MM.1S (cell line): Measurements from ENCODE around the gene NME3.

Experiments used
- DNase-seq: peaks from one replicate; pipeline ENCODE4 v3.0.0-alpha.2; 2015
- H2AFZ ChIP-seq: fragments of 300-600 bp; sonication (generic); 2 replicates; pipeline ENCODE4 v1.6.0; 2016; ENCODE audit warnings: antibody characterized with exemption, low read length
- H3F3A ChIP-seq: fragments of 300-600 bp; sonication (generic); 2 replicates; pipeline ENCODE4 v1.6.1; 2016; ENCODE audit warnings: mild to moderate bottlenecking, antibody characterized with exemption, low read length, moderate library complexity, mixed read lengths; ENCODE audit not compliant: insufficient read depth
- H3K27ac ChIP-seq: fragments of 300-600 bp; sonication (generic); 2 replicates; pipeline ENCODE4 v1.5.1; 2016; ENCODE audit warnings: mild to moderate bottlenecking, low read length
- H3K27me3 ChIP-seq: fragments of 300-600 bp; sonication (generic); replicated peaks from 2 replicates; pipeline ENCODE4 v1.6.0; 2016; ENCODE audit warnings: low read length; ENCODE audit not compliant: insufficient read depth
- H3K36me3 ChIP-seq: fragments of 300-600 bp; sonication (generic); replicated peaks from 2 replicates; pipeline ENCODE4 v1.6.1; 2016; ENCODE audit warnings: mild to moderate bottlenecking, low read length, mixed read lengths; ENCODE audit not compliant: insufficient read depth
- H3K4me1 ChIP-seq: fragments of 300-600 bp; sonication (generic); 2 replicates; pipeline ENCODE4 v1.6.1; 2016; ENCODE audit warnings: low read length, mixed read lengths
- H3K4me2 ChIP-seq: fragments of 300-600 bp; sonication (generic); 2 replicates; pipeline ENCODE4 v1.6.0; 2016; ENCODE audit warnings: low read depth, low read length
- H3K4me3 ChIP-seq: fragments of 300-600 bp; sonication (generic); 2 replicates; pipeline ENCODE4 v1.5.1; 2016; ENCODE audit warnings: low read length, mixed read lengths
- H3K79me2 ChIP-seq: fragments of 300-600 bp; sonication (generic); 2 replicates; pipeline ENCODE4 v1.6.1; 2016; ENCODE audit warnings: mixed run types, low read length, mixed read lengths
- H3K9ac ChIP-seq: fragments of 300-600 bp; sonication (generic); 2 replicates; pipeline ENCODE4 v1.6.1; 2016; ENCODE audit warnings: low read length, mixed read lengths
- H3K9me2 ChIP-seq: fragments of 300-600 bp; sonication (generic); replicated peaks from 2 replicates; pipeline ENCODE4 v1.6.1; 2016; ENCODE audit warnings: mild to moderate bottlenecking, low read length, mixed read lengths; ENCODE audit not compliant: insufficient read depth
- H3K9me3 ChIP-seq: fragments of 300-600 bp; sonication (generic); replicated peaks from 2 replicates; pipeline ENCODE4 v1.6.1; 2016; ENCODE audit warnings: mild to moderate bottlenecking, low read length, mixed read lengths; ENCODE audit not compliant: insufficient read depth
- H4K20me1 ChIP-seq: fragments of 300-600 bp; sonication (generic); 2 replicates; pipeline ENCODE4 v1.6.1; 2016; ENCODE audit warnings: mild to moderate bottlenecking, low read length, moderate library complexity, mixed read lengths; ENCODE audit not compliant: insufficient read depth
- CTCF ChIP-seq: fragments of 300-600 bp; sonication (generic); IDR thresholded peaks from 2 replicates; pipeline ENCODE4 v1.5.1; 2016; ENCODE audit warnings: antibody characterized with exemption, low read length, mixed read lengths
- EZH2 ChIP-seq: fragments of 300-600 bp; sonication (generic); optimal IDR thresholded peaks from 2 replicates; pipeline ENCODE3; 2017; ENCODE audit warnings: low read depth, mild to moderate bottlenecking, antibody characterized with exemption, low read length, mixed read lengths
- EZH2phosphoT487 ChIP-seq: fragments of 300-600 bp; sonication (generic); IDR thresholded peaks from 2 replicates; pipeline ENCODE4 v1.6.1; 2018; ENCODE audit warnings: antibody characterized with exemption, low read length

The NME3 gene

GRCh38 chr16:1767116-1767994 is 4.0 kb downstream of the NME3 start:
- Histone ChIP-seq H3K4me1 (no peaks in the 10 kb centered on the region), H3K4me3 (no peak overlapping the region), H3K27ac (no peak overlapping the region), H3K27me3 (no peaks in the 10 kb centered on the region), H3K4me2 (no peak overlapping the region), H3K9me3 (no peaks in the 10 kb centered on the region), H3K36me3 (no peaks in the 10 kb centered on the region), H4K20me1 (no peaks in the 10 kb centered on the region), H2AFZ (no peak overlapping the region), H3F3A (peaks cover 7% of the 10 kb centered on the region), H3K9ac (no peak overlapping the region), H3K79me2 (peaks cover 12% of the 10 kb centered on the region), H3K9me2 (no peaks in the 10 kb centered on the region)
- TF ChIP-seq EZH2phosphoT487 (no peak), CTCF (no peak), EZH2 (no peak)
- DNase-seq, result no peak

- no peaks in the 10 kb centered on the region for H3K9me3 ChIP-seq
- H2AFZ ChIP-seq, result no peak overlapping the region
- peaks cover under 1% of the 10 kb centered on the region for H3F3A ChIP-seq
- no peaks in the 10 kb centered on the region for H3K36me3 ChIP-seq
- TF ChIP-seq EZH2, result no peak
- no peak for TF ChIP-seq EZH2phosphoT487
- no peak for TF ChIP-seq CTCF
- no peaks in the 10 kb centered on the region for H3K9me2 ChIP-seq
- no peak for DNase-seq
- no peak overlapping the region for H3K9ac ChIP-seq
- H4K20me1 ChIP-seq, result no peaks in the 10 kb centered on the region
- H3K4me2 ChIP-seq, result no peak overlapping the region
- H3K27me3 ChIP-seq, result no peaks in the 10 kb centered on the region
- peaks cover 6% of the 10 kb centered on the region for H3K79me2 ChIP-seq
- no peak overlapping the region for H3K27ac ChIP-seq
- H3K4me1 ChIP-seq, result no peaks in the 10 kb centered on the region
- no peak overlapping the region for H3K4me3 ChIP-seq
Measured at GRCh38 chr16:1766701-1767100, 4.6 kb downstream of the NME3 start.

- no peak overlapping the region for H3K27ac ChIP-seq
- no peaks in the 10 kb centered on the region for H3K9me3 ChIP-seq
- TF ChIP-seq CTCF (no peak), EZH2phosphoT487 (no peak), EZH2 (no peak)
- no peak overlapping the region for H2AFZ ChIP-seq
- H3K36me3 ChIP-seq, result no peaks in the 10 kb centered on the region
- DNase-seq, result no peak
- H3F3A ChIP-seq, result no peaks in the 10 kb centered on the region
- H3K4me1 ChIP-seq, result no peaks in the 10 kb centered on the region
- H4K20me1 ChIP-seq, result no peaks in the 10 kb centered on the region
- no peak overlapping the region for H3K9ac ChIP-seq
- no peaks in the 10 kb centered on the region for H3K27me3 ChIP-seq
- no peak overlapping the region for H3K4me2 ChIP-seq
- peaks cover 4% of the 10 kb centered on the region for H3K79me2 ChIP-seq
- no peak overlapping the region for H3K4me3 ChIP-seq
- H3K9me2 ChIP-seq, result no peaks in the 10 kb centered on the region
Measured at GRCh38 chr16:1766231-1766630, 5.1 kb downstream of the NME3 start.
